OCI-LY7 (cell line): ENCODE measurements around the gene RFC3. TPM values are rescaled to one million over a fixed set of nuclear protein-coding genes. Genes with fewer than 3 reads are reported as not detected.

Experiments used
- BruUV-seq: library from RNA; stranded (reverse); fragments of 400-500 nt; replicated peaks from 2 replicates; lab custom pipeline; 2021; lab: Mats Ljungman, UMichigan
- CTCF ChIA-PET: fragments of 300-600 bp; sonication (Branson Sonifier 250); formaldehyde crosslinking; loops from one replicate; lab custom pipeline; 2022; ENCODE audit warnings: antibody characterized with exemption; ENCODE audit not compliant: unreplicated experiment; lab: Charles Lee
- POLR2A ChIA-PET: fragments of 300-600 bp; sonication (Branson Sonifier 250); formaldehyde crosslinking; loops from one replicate; lab custom pipeline; 2022; ENCODE audit warnings: antibody characterized with exemption; lab: Charles Lee
- DNase-seq: peaks from one replicate; pipeline ENCODE4 v3.0.0-alpha.2; 2015; ENCODE audit warnings: low spot score
- H2AFZ ChIP-seq: fragments of 200-600 bp; sonication (generic), shearing (Covaris generic); 2 replicates; pipeline ENCODE4 v1.6.1; 2014; ENCODE audit warnings: mild to moderate bottlenecking, antibody characterized with exemption, low read length, moderate library complexity
- H3K27ac ChIP-seq: fragments of 200-600 bp; sonication (generic); 2 replicates; pipeline ENCODE4 v1.5.1; 2014; ENCODE audit warnings: mixed run types, low read depth, mild to moderate bottlenecking, moderate library complexity, low read length, inconsistent platforms; ENCODE audit not compliant: poor library complexity, severe bottlenecking
- H3K36me3 ChIP-seq: fragments of 200-600 bp; sonication (generic); 2 replicates; pipeline ENCODE4 v1.6.1; 2014; ENCODE audit warnings: mild to moderate bottlenecking, antibody characterized with exemption, low read length, moderate library complexity, mixed read lengths; ENCODE audit not compliant: insufficient read depth
- H3K4me1 ChIP-seq: fragments of 200-600 bp; sonication (generic); 2 replicates; pipeline ENCODE4 v1.5.1; 2014; ENCODE audit warnings: mild to moderate bottlenecking, low read length; ENCODE audit not compliant: insufficient read depth, poor library complexity, severe bottlenecking
- H3K4me2 ChIP-seq: fragments of 200-600 bp; sonication (generic); 2 replicates; pipeline ENCODE4 v1.6.1; 2014; ENCODE audit warnings: mild to moderate bottlenecking, low read length
- H3K4me3 ChIP-seq: fragments of 200-600 bp; sonication (generic); 2 replicates; pipeline ENCODE4 v1.5.1; 2014; ENCODE audit warnings: mild to moderate bottlenecking, low read depth, low read length; ENCODE audit not compliant: poor library complexity, severe bottlenecking
- H3K79me2 ChIP-seq: fragments of 200-600 bp; sonication (generic); 2 replicates; pipeline ENCODE4 v1.6.1; 2016; ENCODE audit warnings: low read depth, mild to moderate bottlenecking, low read length, moderate library complexity, mixed read lengths; ENCODE audit not compliant: insufficient read depth
- H3K9me2 ChIP-seq: fragments of 200-600 bp; sonication (generic); 2 replicates; pipeline ENCODE4 v1.6.1; 2016; ENCODE audit warnings: mild to moderate bottlenecking, low read length, mixed read lengths; ENCODE audit not compliant: insufficient read depth
- H3K9me3 ChIP-seq: fragments of 200-600 bp; sonication (generic); 2 replicates; pipeline ENCODE4 v1.6.1; 2014; ENCODE audit warnings: mild to moderate bottlenecking, mixed run types, low read length, mixed read lengths
- H4K20me1 ChIP-seq: fragments of 200-600 bp; sonication (generic); 2 replicates; pipeline ENCODE4 v1.6.1; 2014; ENCODE audit warnings: mild to moderate bottlenecking, antibody characterized with exemption, low read length, moderate library complexity, mixed read lengths; ENCODE audit not compliant: insufficient read depth
- CTCF ChIP-seq: fragments of 200-600 bp; sonication (generic); conservative IDR thresholded peaks from 2 replicates; pipeline ENCODE4 v1.5.1; 2014; ENCODE audit warnings: mild to moderate bottlenecking, antibody characterized with exemption, low read length, moderate library complexity, mixed read lengths
- EZH2phosphoT487 ChIP-seq: fragments of 200-600 bp; sonication (generic); IDR thresholded peaks from 2 replicates; pipeline ENCODE4 v1.6.1; 2018; ENCODE audit warnings: low read depth, borderline replicate concordance, mild to moderate bottlenecking, mixed run types, antibody characterized with exemption, low read length, moderate library complexity, mixed read lengths
- intact Hi-C: fragments of 100-400 bp; cut with micrococcal nuclease; formaldehyde crosslinking; loops from one replicate; pipeline ENCODE4 v1.10.0; 2022; ENCODE audit not compliant: unreplicated experiment
- total RNA-seq, 2 experiments: library from RNA; depleted of rRNA in 1 of 2; stranded (reverse); fragments of >200 nt in 1 of 2; shearing (Covaris generic) in 1 of 2; gene quantifications; 2 replicates each; pipeline ENCODE4 v1.2.3, GENCODE V29; 2014 to 2022

The RFC3 gene
- total RNA-seq, 2 experiments from 2014 or later, result 108 to 118 TPM

GRCh38 chr13:33798023-33798422, 19.9 kb upstream of the RFC3 start:
- TF ChIP-seq CTCF (no peak), EZH2phosphoT487 (no peak)
- ChIA-PET CTCF (interaction anchor here (1.0 to 1.9 kb wide), 3 partner anchors 24 to 280 kb away, joined by 3 to 5 read pairs (median 3); no protein-coding TSS in a partner anchor), POLR2A (interaction anchor here (0.8 to 4.2 kb wide), 10 partner anchors 8 to 220 kb away, joined by 3 to 46 read pairs (median 4); partner anchors contain the start of gene RFC3)
- Histone ChIP-seq H3K4me3 (no peak overlapping the region), H4K20me1 (no peaks in the 10 kb centered on the region), H3K4me2 (peak overlapping the region; percentile 28; the same call in 1 of the 2 replicates), H3K27ac (no peak overlapping the region), H2AFZ (peak overlapping the region; percentile 76), H3K36me3 (peaks cover 6% of the 10 kb centered on the region; the same call in 1 of the 2 replicates), H3K9me2 (no peaks in the 10 kb centered on the region), H3K79me2 (no peaks in the 10 kb centered on the region), H3K9me3 (peaks cover 25% of the 10 kb centered on the region; the same call in 1 of the 2 replicates), H3K4me1 (peaks cover 59% of the 10 kb centered on the region)
- BruUV-seq, result no TSS peak
- intact Hi-C loops, result no loop called here
- no peak for DNase-seq

DNA sequence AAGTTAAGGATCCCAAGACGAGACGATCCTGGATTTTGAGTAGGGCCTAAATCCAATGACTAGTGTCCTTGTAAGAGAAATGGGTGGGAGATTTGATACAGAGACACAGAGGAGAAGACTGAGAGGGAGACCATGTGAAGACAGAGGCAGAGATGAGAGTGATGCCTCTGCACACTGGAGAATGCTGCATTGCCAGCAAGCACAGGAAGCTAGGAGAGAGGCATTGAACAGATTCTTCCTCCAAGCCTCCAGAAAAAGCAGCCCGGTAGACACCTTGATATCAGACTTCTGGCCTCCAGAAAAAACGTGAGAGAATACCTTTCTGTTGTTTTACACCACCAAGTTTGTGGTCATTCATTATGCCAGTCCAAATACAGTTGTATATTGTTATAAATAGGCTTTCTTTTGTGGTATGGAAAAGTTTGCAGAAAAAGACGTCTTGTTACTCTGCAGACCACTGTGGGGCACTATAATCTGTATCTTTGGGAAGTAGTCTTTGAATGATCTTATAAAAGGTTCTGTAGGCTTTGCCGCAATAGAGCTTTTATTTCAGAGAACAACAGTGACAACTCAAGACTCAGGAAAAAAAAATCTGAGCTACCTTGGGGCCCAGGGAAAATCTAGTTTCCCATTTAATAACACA, 17.9 kb upstream of the RFC3 start:
- Histone ChIP-seq H4K20me1 (no peaks in the 10 kb centered on the region), H3K27ac (peak overlapping the region; percentile 43), H3K4me3 (no peak overlapping the region), H3K9me2 (no peaks in the 10 kb centered on the region), H3K4me2 (peak overlapping the region; percentile 43), H3K9me3 (peaks cover 33% of the 10 kb centered on the region; the same call in 1 of the 2 replicates), H3K36me3 (peaks cover 6% of the 10 kb centered on the region; the same call in 1 of the 2 replicates), H3K4me1 (peaks cover 49% of the 10 kb centered on the region), H3K79me2 (no peaks in the 10 kb centered on the region), H2AFZ (peak overlapping the region; percentile 95)
- POLR2A ChIA-PET, result interaction anchor here (0.6 to 4.2 kb wide), 14 partner anchors 8 to 278 kb away, joined by 3 to 46 read pairs (median 4); partner anchors contain the start of gene RFC3
- CTCF ChIA-PET, result interaction anchor here (1.0 to 1.5 kb wide), 5 partner anchors 8 to 276 kb away, joined by 3 to 9 read pairs (median 3); no protein-coding TSS in a partner anchor
- TF ChIP-seq CTCF (peak; percentile 91), EZH2phosphoT487 (no peak)
- intact Hi-C loops, result loop anchor here (1.0 to 10.0 kb wide), 2 partner anchors 195 to 277 kb away; no protein-coding TSS in a partner anchor
- peak; percentile 76 for DNase-seq
- no TSS peak for BruUV-seq
